Dermis blood vessel endothelial cell (primary cell): ENCODE data around the gene SLC16A8. TPM values are rescaled to one million over a fixed set of nuclear protein-coding genes. Genes with fewer than 3 reads are reported as not detected.
"Not testable (repeated sequence)": the region's sequence is repeated elsewhere in the genome, so short reads cannot be mapped to it uniquely, and the experiment has no call there.

ENCODE experiments used
- DNase-seq: peaks from one replicate; pipeline ENCODE4 v3.0.0; 2010
- total RNA-seq: library from RNA; depleted of rRNA; stranded (reverse); fragments of >200 nt; gene quantifications from 2 replicates; pipeline ENCODE4 v1.2.3, GENCODE V29; 2014

The SLC16A8 gene
- total RNA-seq, 1 donor from 2014 or later, result not detected

- DNase-seq, result no peak
Measured at GRCh38 chr22:38086001-38086845, 2.2 kb upstream of the SLC16A8 start.

- DNase-seq, result no peak
Measured at GRCh38 chr22:38085501-38085900, 1.5 kb upstream of the SLC16A8 start.

- no peak for DNase-seq
Measured at GRCh38 chr22:38085056-38085455, 1.1 kb upstream of the SLC16A8 start.

- no peak for DNase-seq
Measured at GRCh38 chr22:38082986-38083710, 836 bp downstream of the SLC16A8 start.

GRCh38 chr22:38081941-38082828, 1.8 kb downstream of the SLC16A8 start:
- no peak for DNase-seq

GRCh38 chr22:38081636-38081940, 2.4 kb downstream of the SLC16A8 start:
- no peak for DNase-seq

- peak; percentile 55 for DNase-seq
Measured at GRCh38 chr22:38080850-38081635, 2.9 kb downstream of the SLC16A8 start.

- DNase-seq, result no peak
Measured at GRCh38 chr22:38080474-38080849, 3.5 kb downstream of the SLC16A8 start.

GRCh38 chr22:38079804-38080203, 4.2 kb downstream of the SLC16A8 start:
- no peak for DNase-seq

GRCh38 chr22:38079208-38079607, 4.8 kb downstream of the SLC16A8 start:
- not testable (repeated sequence) for DNase-seq

- DNase-seq, result no peak
Measured at GRCh38 chr22:38078046-38078840, 5.7 kb downstream of the SLC16A8 start.

GRCh38 chr22:38077595-38077994, 6.4 kb downstream of the SLC16A8 start:
- no peak for DNase-seq

- DNase-seq, result no peak
Measured at GRCh38 chr22:38077096-38077495, 6.9 kb downstream of the SLC16A8 start.

- no peak for DNase-seq
Measured at GRCh38 chr22:38075961-38076360, 8.0 kb downstream of the SLC16A8 start.

GRCh38 chr22:38075105-38075825, 8.7 kb downstream of the SLC16A8 start:
- DNase-seq, result no peak

- DNase-seq, result peak; percentile 61
Measured at GRCh38 chr22:38074181-38075104, 9.5 kb downstream of the SLC16A8 start.

- no peak for DNase-seq
Measured at GRCh38 chr22:38073150-38074130, 10.5 kb downstream of the SLC16A8 start.
